Measurements from ENCODE around the gene ZNF69.
A peak's percentile ranks its signal among the peaks of the same experiment; 100 is the strongest.
"Not testable (repeated sequence)": the region's sequence is repeated elsewhere in the genome, so short reads cannot be mapped to it uniquely, and the experiment has no call there.

Gene ZNF69

GRCh38 chr19:11887611-11888531 is at the start of gene ZNF69:
TSS of gene ZNF69 (plus strand) at chr19:11887782. CDS start at chr19:11887924, 142 bp downstream.
- DNase-seq (ENCODE audit: low spot score) (peak; percentile 77), FAIRE-seq (no peak)

DNA sequence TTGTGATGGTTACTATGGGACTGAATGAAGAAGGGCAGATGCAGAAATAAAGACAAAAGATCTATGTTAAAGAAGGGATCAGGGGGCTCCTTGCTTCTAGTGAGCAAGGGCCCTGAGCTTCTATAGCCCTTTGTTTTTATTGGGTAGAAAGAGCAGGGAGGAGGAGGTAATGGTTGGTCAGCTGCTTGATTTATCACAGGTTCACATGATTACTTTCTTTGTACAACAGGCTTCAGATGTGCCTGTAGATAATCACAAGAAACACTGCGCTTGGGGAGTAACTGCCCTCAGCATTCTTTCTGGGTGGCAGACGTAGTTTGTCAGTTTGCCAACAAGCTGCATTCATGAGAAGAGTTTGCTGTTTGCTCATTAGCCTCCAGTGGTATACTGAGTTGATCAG is 43.9 kb upstream of the ZNF69 start:
- FAIRE-seq (no peak), DNase-seq (ENCODE audit: low spot score) (no peak)

- FAIRE-seq; DNase-seq (ENCODE audit: low spot score): not testable (repeated sequence)
These were observed 40.0 kb upstream of the ZNF69 start for GRCh38 chr19:11847615-11848014.

- FAIRE-seq: no peak
- DNase-seq (ENCODE audit: low spot score): no peak
These were observed 39.4 kb upstream of the ZNF69 start for GRCh38 chr19:11848200-11848593.

GRCh38 chr19:11848594-11849469 is 38.8 kb upstream of the ZNF69 start, which contains the start of gene ZNF439:
TSS of gene ZNF439 (plus strand) at chr19:11848726. CDS start at chr19:11848868, 142 bp downstream.
- FAIRE-seq (no peak), DNase-seq (ENCODE audit: low spot score) (peak; percentile 86)

DNA sequence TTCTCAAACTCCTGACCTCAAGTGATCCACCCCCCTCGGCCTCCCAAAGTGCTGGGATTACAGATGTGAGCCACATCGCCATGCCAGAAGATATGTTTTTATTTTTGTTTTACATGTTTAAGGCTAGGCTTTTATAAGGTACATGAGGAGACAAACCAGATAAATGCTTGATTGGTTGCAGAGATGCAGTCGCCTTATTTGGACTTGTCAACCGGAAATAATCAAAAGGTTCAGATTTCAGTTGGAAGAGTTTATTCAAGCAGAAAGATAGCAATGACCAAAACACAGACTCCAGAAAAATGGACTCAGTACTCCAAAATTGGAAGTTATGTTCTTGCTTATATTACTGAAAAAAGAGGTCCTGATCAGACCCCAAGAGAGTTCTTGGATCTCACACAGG is 37.3 kb upstream of the ZNF69 start:
- FAIRE-seq: not testable (repeated sequence)

DNA sequence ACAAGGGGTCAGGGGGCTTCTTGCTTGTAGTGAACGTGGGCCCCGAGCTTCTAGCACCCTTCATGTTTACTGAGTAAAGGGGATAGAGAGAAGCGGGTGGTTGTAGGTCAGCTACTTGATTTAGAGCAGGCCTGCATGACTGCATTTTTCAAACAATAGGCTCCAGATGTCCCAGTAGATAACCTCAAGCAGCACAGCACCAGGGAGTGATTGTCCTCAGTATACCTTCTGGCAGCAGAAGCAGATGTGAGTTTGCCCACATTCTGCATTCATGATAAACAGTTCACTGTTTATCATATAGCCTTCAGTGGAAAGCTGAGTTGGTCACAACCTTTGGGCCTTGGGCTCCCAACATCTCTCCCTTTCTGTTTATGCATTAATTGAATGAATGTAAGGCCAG is 34.2 kb upstream of the ZNF69 start:
- FAIRE-seq: no peak

More for the DNA sequence above, 37.3 kb upstream of the ZNF69 start:
- DNase-seq (ENCODE audit: low spot score): not testable (repeated sequence)

DNA sequence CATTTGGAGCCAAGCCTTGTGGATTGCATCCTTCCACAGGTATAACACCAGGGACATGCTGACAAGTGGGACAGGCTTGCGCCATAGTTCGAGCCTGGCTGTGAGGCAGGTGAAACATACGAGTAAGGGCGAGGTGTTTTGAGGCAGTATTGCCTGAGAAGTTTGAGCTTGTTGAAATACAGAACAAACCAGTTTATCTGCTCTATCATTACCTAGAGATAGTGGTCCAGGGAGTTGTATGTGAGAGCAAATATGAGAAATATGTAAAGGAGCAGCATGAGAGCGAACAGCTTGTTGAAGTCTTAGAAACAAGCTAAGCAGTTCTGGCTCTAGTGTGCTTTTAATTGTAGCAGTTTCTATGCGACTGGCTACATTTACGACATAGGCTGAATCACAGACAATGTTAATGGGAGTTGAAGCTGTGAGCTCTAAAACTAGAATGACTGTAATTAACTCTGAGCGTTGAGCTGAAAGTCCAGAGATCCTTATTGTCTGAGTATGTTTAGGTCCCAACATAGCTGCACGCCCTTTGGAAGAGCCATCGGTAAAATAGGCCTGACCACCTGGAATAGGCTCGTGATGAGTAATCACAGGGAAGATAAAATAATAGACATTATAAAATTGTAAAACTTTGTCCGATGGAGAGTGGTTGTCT is 30.9 kb upstream of the ZNF69 start:
- no peak for DNase-seq (ENCODE audit: low spot score)
- FAIRE-seq: no peak

More for the DNA sequence above, 34.2 kb upstream of the ZNF69 start:
- no peak for DNase-seq (ENCODE audit: low spot score)

DNA sequence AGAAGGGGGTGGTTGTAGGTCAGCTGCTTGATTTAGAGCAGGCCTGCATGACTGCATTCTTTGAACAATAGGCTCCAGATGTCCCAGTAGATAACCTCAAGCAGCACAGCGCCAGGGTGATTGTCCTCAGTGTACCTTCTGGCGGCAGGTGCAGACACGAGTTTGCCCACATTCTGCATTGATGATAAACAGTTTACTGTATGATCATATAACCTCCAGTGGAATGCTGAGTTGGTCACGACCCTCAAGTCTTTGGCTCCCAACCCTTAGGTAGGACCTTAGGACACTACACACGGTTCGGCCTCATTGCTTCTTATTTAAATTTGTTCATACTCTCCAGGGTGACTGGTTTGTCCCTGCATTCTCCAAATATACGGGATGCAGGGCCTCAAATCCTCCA is 26.9 kb upstream of the ZNF69 start:
- FAIRE-seq (no peak), DNase-seq (ENCODE audit: low spot score) (no peak)

- FAIRE-seq (no peak), DNase-seq (ENCODE audit: low spot score) (no peak)
These were observed 26.3 kb upstream of the ZNF69 start for GRCh38 chr19:11861301-11861700.

DNA sequence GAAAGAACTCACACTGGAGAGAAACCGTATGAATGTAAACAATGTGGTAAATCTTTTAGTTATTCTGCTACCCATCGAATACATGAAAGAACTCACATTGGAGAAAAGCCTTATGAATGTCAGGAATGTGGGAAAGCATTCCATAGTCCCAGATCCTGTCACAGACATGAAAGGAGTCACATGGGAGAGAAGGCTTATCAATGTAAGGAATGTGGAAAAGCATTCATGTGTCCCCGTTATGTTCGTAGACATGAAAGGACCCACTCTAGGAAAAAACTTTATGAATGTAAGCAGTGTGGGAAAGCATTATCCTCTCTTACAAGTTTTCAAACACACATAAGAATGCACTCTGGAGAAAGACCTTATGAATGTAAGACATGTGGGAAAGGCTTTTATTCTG is 19.8 kb upstream of the ZNF69 start:
- DNase-seq (ENCODE audit: low spot score); FAIRE-seq: not testable (repeated sequence)

DNA sequence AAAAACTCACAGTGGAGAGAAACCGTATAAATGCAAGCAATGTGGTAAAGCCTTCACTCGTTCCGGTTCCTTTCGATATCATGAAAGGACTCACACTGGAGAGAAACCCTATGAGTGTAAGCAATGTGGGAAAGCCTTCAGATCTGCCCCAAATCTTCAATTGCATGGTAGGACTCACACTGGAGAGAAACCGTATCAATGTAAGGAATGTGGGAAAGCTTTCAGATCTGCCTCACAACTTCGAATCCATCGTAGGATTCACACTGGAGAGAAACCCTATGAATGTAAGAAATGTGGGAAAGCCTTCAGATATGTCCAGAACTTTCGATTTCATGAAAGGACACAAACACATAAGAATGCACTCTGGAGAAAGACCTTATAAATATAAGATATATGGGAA is 19.4 kb upstream of the ZNF69 start:
- FAIRE-seq: no peak
- no peak for DNase-seq (ENCODE audit: low spot score)

GRCh38 chr19:11872624-11873023 is 15.0 kb upstream of the ZNF69 start:
- no peak for FAIRE-seq
- no peak for DNase-seq (ENCODE audit: low spot score)

GRCh38 chr19:11873762-11874161 is 13.8 kb upstream of the ZNF69 start:
- DNase-seq (ENCODE audit: low spot score) (no peak), FAIRE-seq (no peak)

- FAIRE-seq: not testable (repeated sequence)
These were observed 7.8 kb upstream of the ZNF69 start for GRCh38 chr19:11879687-11880266.

DNA sequence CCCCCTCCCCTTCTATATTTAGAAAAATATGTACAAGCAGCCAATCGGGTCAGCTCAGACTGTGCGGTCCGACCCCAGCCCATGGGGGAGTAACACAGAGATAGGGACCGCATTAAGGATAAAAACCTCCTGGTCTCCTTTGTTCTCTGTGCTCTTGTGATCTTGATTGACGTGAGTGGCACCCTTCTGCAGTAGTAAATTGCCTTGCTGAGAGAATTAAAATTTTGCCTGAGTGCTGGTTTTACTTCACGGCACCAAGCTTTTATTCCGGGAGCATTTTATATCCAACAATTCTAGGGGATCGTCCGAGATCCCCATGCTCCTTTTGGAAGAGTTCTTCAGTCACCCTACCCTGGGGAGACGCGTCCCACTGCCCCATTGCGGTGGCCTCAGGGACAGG is 7.0 kb upstream of the ZNF69 start:
- no peak for DNase-seq (ENCODE audit: low spot score)
- no peak for FAIRE-seq

More at GRCh38 chr19:11879687-11880266, 7.8 kb upstream of the ZNF69 start:
- peak; percentile 4 for DNase-seq (ENCODE audit: low spot score)

DNA sequence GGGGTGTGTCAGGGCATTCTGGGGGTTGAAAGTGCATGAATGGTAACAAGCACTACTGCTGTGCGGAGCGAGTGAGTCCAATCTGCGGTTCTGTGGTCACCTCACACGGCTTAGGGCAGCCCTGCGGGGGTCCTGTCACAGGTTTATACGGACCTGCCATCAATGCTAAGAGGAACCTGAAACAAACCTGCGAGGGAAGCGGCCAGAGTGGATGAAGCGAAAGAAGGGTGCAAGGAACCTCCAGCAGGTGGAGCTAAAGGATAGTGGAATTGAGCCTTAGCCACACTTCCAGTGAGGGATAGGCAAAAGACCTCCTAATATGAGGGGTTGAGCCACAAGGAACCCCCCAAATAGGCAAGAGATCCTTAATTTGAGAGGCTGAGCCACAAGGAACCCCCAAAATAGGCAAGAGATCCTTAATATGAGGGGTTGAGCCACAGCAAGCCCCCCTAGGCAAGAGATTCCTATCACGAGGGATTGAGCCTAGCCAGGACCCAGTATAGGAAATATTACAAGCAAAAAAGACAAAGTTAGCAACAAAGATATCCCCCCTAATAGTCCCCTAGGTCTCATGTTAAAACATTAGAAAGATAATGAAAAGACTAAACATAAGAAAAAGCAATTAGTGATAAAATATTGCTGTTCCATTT is 6.3 kb upstream of the ZNF69 start:
- no peak for FAIRE-seq

DNA sequence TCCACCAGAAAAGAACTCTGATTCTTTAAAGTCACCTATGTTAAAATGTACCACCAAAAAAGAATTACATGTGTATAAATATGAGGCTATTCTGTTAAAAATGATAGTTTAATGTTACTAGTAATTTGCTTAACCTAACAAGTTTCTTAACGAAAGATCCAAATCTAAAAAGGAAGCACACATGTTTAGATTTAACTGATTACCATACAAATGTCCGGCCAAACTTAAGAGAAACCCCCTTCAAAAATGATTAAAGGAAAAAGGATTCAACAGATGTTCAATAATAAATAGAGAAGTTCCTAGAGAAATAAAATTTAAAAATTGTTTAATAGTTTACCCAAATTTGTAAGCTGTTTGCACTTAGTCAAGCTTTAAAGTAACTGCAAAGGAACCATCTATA is 5.0 kb upstream of the ZNF69 start:
- FAIRE-seq: no peak
- no peak for DNase-seq (ENCODE audit: low spot score)

More for the DNA sequence above, 6.3 kb upstream of the ZNF69 start:
- DNase-seq (ENCODE audit: low spot score): peak; percentile 55

- DNase-seq (ENCODE audit: low spot score): no peak
- FAIRE-seq: no peak
These were observed 360 bp upstream of the ZNF69 start for GRCh38 chr19:11887234-11887610.

GRCh38 chr19:11889901-11890300 is 2.3 kb downstream of the ZNF69 start:
- FAIRE-seq: not testable (repeated sequence)

More at GRCh38 chr19:11889901-11890300, 2.3 kb downstream of the ZNF69 start:
- DNase-seq (ENCODE audit: low spot score): not testable (repeated sequence)
